Esophagus muscularis mucosa (tissue), 4 donors: Measurements from ENCODE around the gene LMO7.

Experiments used
- CTCF ChIP-seq, 3 experiments: fragments of 200-600 bp in 2 of 3; fragments of 450-650 bp in 1 of 3; sonication (generic) in 2 of 3; IDR thresholded peaks; one replicate each; pipeline ENCODE4 v1.5.1; 2017 to 2019; ENCODE audit warnings: antibody characterized with exemption in 3 of 3, mild to moderate bottlenecking in 2 of 3, moderate library complexity in 1 of 3
- EP300 ChIP-seq: sonication (generic); formaldehyde crosslinking; IDR thresholded peaks from one replicate; pipeline ENCODE4 v1.6.1; 2017; ENCODE audit warnings: antibody characterized with exemption
- POLR2A ChIP-seq: fragments of 450-650 bp; IDR thresholded peaks from one replicate; pipeline ENCODE4 v1.6.1; 2017; ENCODE audit warnings: antibody characterized with exemption, moderate library complexity, mild to moderate bottlenecking, low read depth
- POLR2AphosphoS5 ChIP-seq, 2 donors: sonication (generic); formaldehyde crosslinking; IDR thresholded peaks; one replicate each; pipeline ENCODE4 v1.6.1; 2017; ENCODE audit warnings: antibody characterized with exemption in 2 of 2

- TF ChIP-seq POLR2AphosphoS5 (IDR thresholded peaks at IDR 0.05) (no peak), CTCF (IDR thresholded peaks at IDR 0.05) (no peak), POLR2A (no peak), EP300 (no peak)
Measured at GRCh38 chr13:75713852-75714251, 77.7 kb downstream of the LMO7 start.
